Loucy (cell line): ENCODE results near the gene KRTAP4-12.
"Not testable (repeated sequence)": the region's sequence is repeated elsewhere in the genome, so short reads cannot be mapped to it uniquely, and the experiment has no call there.

Source experiments
- H2AFZ ChIP-seq: fragments of 200-600 bp; sonication (generic); 2 replicates; pipeline ENCODE4 v1.6.0; 2016; ENCODE audit warnings: antibody characterized with exemption, mild to moderate bottlenecking, low read length, moderate library complexity
- H3F3A ChIP-seq: fragments of 200-600 bp; 2 replicates; pipeline ENCODE4 v1.6.0; 2016; ENCODE audit warnings: antibody characterized with exemption, low read depth, mild to moderate bottlenecking
- H3K27me3 ChIP-seq: fragments of 200-600 bp; sonication (generic); 2 replicates; pipeline ENCODE4 v1.6.1; 2014; ENCODE audit warnings: low read length, mild to moderate bottlenecking; ENCODE audit not compliant: insufficient read depth, poor library complexity, severe bottlenecking
- H3K36me3 ChIP-seq: fragments of 200-600 bp; sonication (generic); 2 replicates; pipeline ENCODE4 v1.6.1; 2016; ENCODE audit warnings: low read length; ENCODE audit not compliant: insufficient read depth
- H3K4me1 ChIP-seq: fragments of 200-600 bp; sonication (generic); 2 replicates; pipeline ENCODE4 v1.5.1; 2014; ENCODE audit warnings: low read length, mild to moderate bottlenecking; ENCODE audit not compliant: insufficient read depth, poor library complexity, severe bottlenecking
- H3K4me2 ChIP-seq: fragments of 200-600 bp; sonication (generic); 2 replicates; pipeline ENCODE4 v1.6.0; 2014; ENCODE audit warnings: antibody characterized with exemption, low read length, low read depth, mild to moderate bottlenecking; ENCODE audit not compliant: poor library complexity, severe bottlenecking
- H3K4me3 ChIP-seq: fragments of 200-600 bp; sonication (generic); 2 replicates; pipeline ENCODE4 v1.5.1; 2014; ENCODE audit warnings: low read length, mild to moderate bottlenecking, mixed read lengths; ENCODE audit not compliant: poor library complexity, severe bottlenecking
- H3K79me2 ChIP-seq: fragments of 200-600 bp; sonication (generic); 2 replicates; pipeline ENCODE4 v1.6.1; 2014; ENCODE audit warnings: low read length; ENCODE audit not compliant: insufficient read depth
- H3K9ac ChIP-seq: fragments of 200-600 bp; sonication (generic); 2 replicates; pipeline ENCODE4 v1.6.0; 2014; ENCODE audit warnings: mild to moderate bottlenecking, low read depth, low read length, moderate library complexity; ENCODE audit not compliant: poor library complexity, severe bottlenecking
- H3K9me2 ChIP-seq: fragments of 200-600 bp; sonication (generic); replicated peaks from 2 replicates; pipeline ENCODE4 v1.6.1; 2016; ENCODE audit warnings: low read depth, low read length, mixed read lengths
- H3K9me3 ChIP-seq: fragments of 200-600 bp; sonication (generic); 2 replicates; pipeline ENCODE4 v1.6.1; 2014; ENCODE audit warnings: mild to moderate bottlenecking, antibody characterized with exemption, low read length, low read depth; ENCODE audit not compliant: insufficient read depth
- H4K20me1 ChIP-seq: fragments of 200-600 bp; sonication (generic); 2 replicates; pipeline ENCODE4 v1.6.0; 2014; ENCODE audit warnings: antibody characterized with exemption, low read length, mild to moderate bottlenecking; ENCODE audit not compliant: insufficient read depth, poor library complexity, severe bottlenecking
- EZH2phosphoT487 ChIP-seq: fragments of 200-600 bp; IDR thresholded peaks from 2 replicates; pipeline ENCODE4 v1.6.1; 2018; ENCODE audit warnings: antibody characterized with exemption, mild to moderate bottlenecking, moderate library complexity, borderline replicate concordance
- TF ChIP-seq, protein P1 (sequence below): fragments of 200-600 bp; sonication (generic); conservative IDR thresholded peaks from 2 replicates; pipeline ENCODE4 v1.5.1; 2014; ENCODE audit warnings: mild to moderate bottlenecking, antibody characterized with exemption, low read length

The KRTAP4-12 gene

DNA sequence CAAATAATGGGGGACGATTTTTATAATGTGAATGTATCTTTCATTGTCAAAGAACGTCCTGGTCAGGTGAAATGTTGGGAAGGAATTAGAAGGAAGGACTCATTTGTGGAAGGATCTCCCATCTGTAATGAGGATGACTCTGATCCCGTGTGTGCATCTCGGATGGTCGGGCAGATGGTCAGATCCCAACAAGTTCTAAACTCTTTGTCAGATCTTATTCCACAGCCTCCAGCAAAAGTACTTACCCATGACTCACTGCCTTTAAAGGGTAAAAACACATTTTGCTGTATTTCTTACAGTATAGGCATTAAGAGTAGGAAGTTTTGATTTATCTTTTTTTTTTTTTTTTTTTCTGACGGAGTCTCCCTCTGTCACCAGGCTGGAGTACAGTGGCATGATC is 25.5 kb downstream of the KRTAP4-12 start:
- Histone ChIP-seq H3K79me2 (no peaks in the 10 kb centered on the region), H3K4me2 (no peak overlapping the region), H3K4me3 (no peak overlapping the region), H2AFZ (no peak overlapping the region), H4K20me1 (no peaks in the 10 kb centered on the region), H3F3A (no peaks in the 10 kb centered on the region), H3K9ac (no peak overlapping the region), H3K9me3 (no peaks in the 10 kb centered on the region), H3K4me1 (peaks cover 24% of the 10 kb centered on the region), H3K9me2 (no peaks in the 10 kb centered on the region), H3K27me3 (no peaks in the 10 kb centered on the region), H3K36me3 (no peaks in the 10 kb centered on the region)
- no peak for TF ChIP-seq EZH2phosphoT487
- TF ChIP-seq, protein P1, sequence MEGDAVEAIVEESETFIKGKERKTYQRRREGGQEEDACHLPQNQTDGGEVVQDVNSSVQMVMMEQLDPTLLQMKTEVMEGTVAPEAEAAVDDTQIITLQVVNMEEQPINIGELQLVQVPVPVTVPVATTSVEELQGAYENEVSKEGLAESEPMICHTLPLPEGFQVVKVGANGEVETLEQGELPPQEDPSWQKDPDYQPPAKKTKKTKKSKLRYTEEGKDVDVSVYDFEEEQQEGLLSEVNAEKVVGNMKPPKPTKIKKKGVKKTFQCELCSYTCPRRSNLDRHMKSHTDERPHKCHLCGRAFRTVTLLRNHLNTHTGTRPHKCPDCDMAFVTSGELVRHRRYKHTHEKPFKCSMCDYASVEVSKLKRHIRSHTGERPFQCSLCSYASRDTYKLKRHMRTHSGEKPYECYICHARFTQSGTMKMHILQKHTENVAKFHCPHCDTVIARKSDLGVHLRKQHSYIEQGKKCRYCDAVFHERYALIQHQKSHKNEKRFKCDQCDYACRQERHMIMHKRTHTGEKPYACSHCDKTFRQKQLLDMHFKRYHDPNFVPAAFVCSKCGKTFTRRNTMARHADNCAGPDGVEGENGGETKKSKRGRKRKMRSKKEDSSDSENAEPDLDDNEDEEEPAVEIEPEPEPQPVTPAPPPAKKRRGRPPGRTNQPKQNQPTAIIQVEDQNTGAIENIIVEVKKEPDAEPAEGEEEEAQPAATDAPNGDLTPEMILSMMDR, result no peak

DNA sequence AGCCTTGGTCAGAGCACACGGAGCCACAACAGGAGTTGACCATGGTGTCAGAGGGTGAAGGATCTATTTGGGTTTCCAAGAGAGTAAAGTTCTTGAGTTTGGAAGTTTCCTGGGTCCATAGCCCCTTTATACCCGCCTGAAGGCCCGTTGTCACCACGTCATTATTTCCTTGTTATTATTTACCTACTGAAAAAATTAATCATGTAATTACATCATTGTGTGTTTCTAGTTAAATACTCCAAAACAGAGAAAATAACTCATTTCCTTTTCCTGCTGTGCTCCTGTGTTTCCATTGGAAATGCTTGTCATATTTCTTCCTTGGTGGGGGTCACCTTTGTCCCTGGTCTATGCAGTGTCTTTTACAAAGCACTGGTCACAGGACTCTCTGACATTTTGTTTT is 25.9 kb downstream of the KRTAP4-12 start, which contains the start of gene KRTAP4-8:
TSS of gene KRTAP4-8 (minus strand) at position 101 of the 400 bp plus-strand sequence. CDS start at position 43, 58 bp downstream.
- no peak within 1 kb of the TSS for H2AFZ ChIP-seq
- no peaks in the 10 kb centered on the region for H3K9me2 ChIP-seq

DNA sequence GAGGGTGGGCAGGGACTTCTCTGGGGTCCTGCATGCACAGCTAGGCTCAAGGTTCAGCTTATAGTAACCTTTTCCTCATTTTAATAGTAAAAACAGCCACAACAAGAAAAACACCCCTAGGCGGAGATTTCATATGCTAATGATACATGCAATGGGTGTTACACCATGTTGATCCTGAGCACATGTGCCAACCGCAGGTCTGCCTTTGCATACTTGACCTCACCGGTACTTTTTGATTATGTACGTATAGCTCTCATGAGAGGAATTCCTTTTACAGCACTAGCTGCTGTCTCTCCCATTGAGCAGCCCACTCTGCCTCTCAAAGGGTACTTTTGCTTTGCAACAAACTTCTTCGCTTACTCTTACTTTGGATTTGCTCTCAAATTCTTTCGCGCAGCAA is 27.9 kb downstream of the KRTAP4-12 start:
- H3K4me2 ChIP-seq, result no peak overlapping the region
- no peaks in the 10 kb centered on the region for H3F3A ChIP-seq
- no peaks in the 10 kb centered on the region for H3K9me2 ChIP-seq
- H3K79me2 ChIP-seq, result no peaks in the 10 kb centered on the region
- H3K9ac ChIP-seq, result no peak overlapping the region
- H3K9me3 ChIP-seq, result peaks cover 2% of the 10 kb centered on the region
- H2AFZ ChIP-seq, result no peak overlapping the region
- H3K4me1 ChIP-seq, result peaks cover 14% of the 10 kb centered on the region
- H3K36me3 ChIP-seq, result no peaks in the 10 kb centered on the region
- no peaks in the 10 kb centered on the region for H4K20me1 ChIP-seq
- no peak for TF ChIP-seq EZH2phosphoT487
- TF ChIP-seq, protein P1, result no peak
- H3K4me3 ChIP-seq, result no peak overlapping the region
- no peaks in the 10 kb centered on the region for H3K27me3 ChIP-seq

More for the DNA sequence above, 25.9 kb downstream of the KRTAP4-12 start, which contains the start of gene KRTAP4-8:
- Histone ChIP-seq H3K4me1 (peaks cover 24% of the 10 kb centered on the region), H3F3A (no peaks in the 10 kb centered on the region), H4K20me1 (no peaks in the 10 kb centered on the region), H3K4me2 (no peak within 1 kb of the TSS), H3K9me3 (no peaks in the 10 kb centered on the region; the same call in 1 of the 2 replicates), H3K9ac (no peak within 1 kb of the TSS), H3K27me3 (no peaks in the 10 kb centered on the region), H3K4me3 (no peak within 1 kb of the TSS), H3K36me3 (no peaks in the 10 kb centered on the region), H3K79me2 (no peaks in the 10 kb centered on the region)
- no peak for TF ChIP-seq EZH2phosphoT487
- TF ChIP-seq, protein P1, result no peak

DNA sequence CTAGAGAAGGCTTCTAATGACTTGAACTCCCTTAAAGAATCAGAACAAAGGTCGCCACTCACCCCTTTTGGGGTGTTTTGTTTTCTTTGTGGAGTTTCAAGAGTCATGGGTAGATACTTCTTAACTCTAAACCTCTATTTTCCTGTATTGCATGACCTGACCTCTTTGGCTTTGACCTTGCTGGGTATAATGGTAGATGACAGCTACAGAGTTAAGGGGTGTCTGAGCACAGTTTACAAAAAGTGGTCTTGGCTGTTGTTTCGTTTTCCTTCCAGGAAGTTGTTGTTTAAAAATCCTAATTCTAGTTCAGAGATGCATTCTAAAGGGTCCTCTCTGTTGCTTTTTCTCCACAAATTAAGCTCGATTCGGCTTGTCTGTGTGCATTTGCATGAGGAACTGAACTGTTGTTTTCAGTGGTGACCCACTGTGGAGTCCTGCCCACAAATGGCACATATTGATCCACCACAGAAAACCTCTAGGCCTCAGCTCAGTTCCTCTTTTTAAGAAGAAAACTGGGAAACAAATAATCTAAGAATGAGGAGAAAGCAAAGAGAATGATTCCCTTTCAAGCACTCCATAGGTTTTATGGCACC is 35.1 kb downstream of the KRTAP4-12 start:
- H3K9me3 ChIP-seq, H3K4me1 ChIP-seq, H3K4me3 ChIP-seq, H3F3A ChIP-seq, H3K9me2 ChIP-seq, H3K9ac ChIP-seq, H3K36me3 ChIP-seq, H3K4me2 ChIP-seq, H3K79me2 ChIP-seq, H3K27me3 ChIP-seq, H4K20me1 ChIP-seq, H2AFZ ChIP-seq: not testable (repeated sequence)

DNA sequence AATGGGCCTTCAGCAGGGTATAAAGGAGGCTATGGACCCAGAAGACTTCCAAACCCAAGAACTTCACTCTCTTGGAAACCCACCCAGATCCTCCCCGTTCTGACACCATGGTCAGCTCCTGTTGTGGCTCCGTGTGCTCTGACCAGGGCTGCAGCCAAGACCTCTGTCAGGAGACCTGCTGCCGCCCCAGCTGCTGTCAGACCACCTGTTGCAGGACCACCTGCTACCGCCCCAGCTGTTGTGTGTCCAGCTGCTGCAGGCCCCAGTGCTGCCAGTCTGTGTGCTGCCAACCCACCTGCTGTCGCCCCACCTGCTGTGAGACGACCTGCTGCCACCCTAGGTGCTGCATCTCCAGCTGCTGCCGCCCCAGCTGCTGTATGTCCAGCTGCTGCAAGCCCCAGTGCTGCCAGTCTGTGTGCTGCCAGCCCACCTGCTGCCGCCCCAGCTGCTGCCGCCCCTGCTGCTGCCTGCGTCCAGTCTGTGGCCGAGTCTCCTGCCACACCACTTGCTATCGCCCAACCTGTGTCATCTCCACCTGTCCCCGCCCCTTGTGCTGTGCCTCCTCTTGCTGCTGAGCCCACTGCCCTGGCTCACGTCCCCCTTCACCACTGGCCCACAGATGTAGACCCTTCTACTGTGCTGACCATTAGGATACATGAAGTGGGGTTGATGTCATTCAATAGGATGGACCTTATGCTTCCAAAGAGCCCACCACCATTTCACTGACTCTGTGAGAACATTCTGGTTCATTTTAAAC is 39.7 kb downstream of the KRTAP4-12 start, which contains the start of gene KRTAP4-7:
TSS of gene KRTAP4-7 (plus strand) at position 51 of the 757 bp plus-strand sequence. CDS start at position 108, 57 bp downstream.
- H2AFZ ChIP-seq, H3K9me3 ChIP-seq, H3K36me3 ChIP-seq, H3K27me3 ChIP-seq, H4K20me1 ChIP-seq, H3K4me1 ChIP-seq, H3F3A ChIP-seq, H3K79me2 ChIP-seq, H3K9me2 ChIP-seq, H3K9ac ChIP-seq, H3K4me3 ChIP-seq, H3K4me2 ChIP-seq: not testable (repeated sequence)
